Ovary (tissue), 3 donors: ENCODE measurements around the gene METAP1.

Experiments used
- CTCF ChIP-seq, 3 donors: fragments of 450-650 bp in 2 of 3; fragments of 200-600 bp in 1 of 3; IDR thresholded peaks; one replicate each; pipeline versions ENCODE4 v1.5.1 to v1.8.0; 2016 to 2022; ENCODE audit warnings: antibody characterized with exemption in 3 of 3, mild to moderate bottlenecking in 1 of 3
- EP300 ChIP-seq: sonication (generic); formaldehyde crosslinking; IDR thresholded peaks from one replicate; pipeline ENCODE4 v1.6.1; 2017; ENCODE audit warnings: antibody characterized with exemption
- POLR2A ChIP-seq: fragments of 450-650 bp; IDR thresholded peaks from one replicate; pipeline ENCODE4 v1.6.1; 2017; ENCODE audit warnings: antibody characterized with exemption, mild to moderate bottlenecking, moderate library complexity
- donor health status: DM: no; HTN: no; CAD: no.

DNA sequence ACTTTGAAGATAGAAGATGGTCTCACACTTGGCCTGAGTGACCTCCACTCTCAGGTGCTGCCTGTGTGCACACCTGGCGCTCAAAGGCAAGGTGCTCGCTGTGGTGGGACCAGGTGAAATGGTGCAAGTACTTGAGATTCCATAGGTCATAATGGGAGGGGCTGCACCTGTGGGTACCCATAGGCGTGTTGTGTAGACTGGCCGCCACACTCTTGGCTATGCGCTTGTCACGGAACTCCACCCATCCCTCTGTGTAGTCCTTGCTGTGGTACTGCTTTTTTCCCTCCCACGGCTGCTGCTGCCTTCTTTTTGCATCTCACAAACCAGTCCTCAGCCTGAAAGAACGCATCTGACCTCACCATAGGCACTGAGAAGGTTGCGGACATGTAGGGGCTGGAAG, 27.0 kb downstream of the METAP1 start:
- no peak for TF ChIP-seq POLR2A
- no peak for TF ChIP-seq CTCF (IDR thresholded peaks at IDR 0.05)
- no peak for TF ChIP-seq EP300
